ENCODE results near the gene ST6GALNAC3.
"Not testable (repeated sequence)": the region's sequence is repeated elsewhere in the genome, so short reads cannot be mapped to it uniquely, and the experiment has no call there.

Gene ST6GALNAC3

DNA sequence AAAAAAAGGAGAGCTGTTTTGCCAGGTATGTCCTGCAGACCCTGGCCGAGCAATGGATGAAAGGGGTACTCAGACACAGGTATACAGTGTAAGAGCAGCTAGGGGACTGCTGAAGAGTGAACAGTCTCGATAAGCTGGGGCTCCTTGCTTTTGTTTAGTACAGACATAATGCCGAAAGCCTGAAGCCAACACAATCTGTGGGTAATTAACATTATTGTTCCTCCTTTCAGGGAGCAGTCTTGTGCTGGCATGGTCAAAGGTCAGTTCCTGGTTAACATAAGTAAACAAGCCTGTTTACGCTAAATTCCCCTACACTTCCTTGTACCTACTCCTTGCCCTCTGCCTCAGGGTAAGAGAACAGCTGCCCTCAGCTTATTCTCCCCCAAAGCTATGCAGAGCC, 520.5 kb downstream of the ST6GALNAC3 start:
- no peak for DNase-seq

DNA sequence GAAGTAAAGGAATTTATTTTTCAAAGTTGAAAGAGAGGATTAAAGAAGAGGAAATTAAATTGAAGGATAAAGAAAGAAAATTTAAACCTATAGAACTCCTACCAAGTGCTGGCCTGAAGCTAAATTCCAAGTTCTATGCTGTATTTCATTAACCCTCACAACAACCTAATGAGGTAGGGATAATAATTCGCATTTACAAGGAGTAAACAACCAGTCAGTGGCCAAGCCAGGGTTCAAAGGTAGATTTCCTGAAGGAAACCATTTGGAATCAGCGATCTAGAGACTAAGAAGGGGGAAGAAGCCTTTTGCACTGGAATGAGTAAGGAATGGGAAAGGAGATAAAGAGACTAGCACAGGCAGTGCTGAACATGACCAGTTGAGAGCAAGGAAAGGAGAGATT, 526.9 kb downstream of the ST6GALNAC3 start:
- no peak for DNase-seq

DNA sequence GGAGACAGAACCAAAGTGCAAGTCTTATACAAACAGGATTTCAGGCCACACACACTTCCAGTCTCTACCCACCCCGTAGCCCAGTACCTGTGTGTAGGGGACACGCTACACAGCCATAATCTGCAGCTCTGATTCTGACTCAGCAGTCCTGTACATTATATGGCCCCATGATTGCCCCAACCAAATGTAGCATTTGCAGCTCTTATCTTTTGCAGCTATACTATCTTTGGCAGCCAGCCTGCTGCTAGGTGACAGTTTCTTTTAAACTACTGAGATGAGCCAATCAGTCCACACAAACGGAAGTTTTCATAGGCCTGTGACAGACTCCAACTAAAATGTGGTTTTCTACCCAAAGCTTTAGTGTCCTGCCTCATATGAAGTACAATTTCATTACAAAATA, 533.2 kb downstream of the ST6GALNAC3 start:
- DNase-seq = no peak

DNA sequence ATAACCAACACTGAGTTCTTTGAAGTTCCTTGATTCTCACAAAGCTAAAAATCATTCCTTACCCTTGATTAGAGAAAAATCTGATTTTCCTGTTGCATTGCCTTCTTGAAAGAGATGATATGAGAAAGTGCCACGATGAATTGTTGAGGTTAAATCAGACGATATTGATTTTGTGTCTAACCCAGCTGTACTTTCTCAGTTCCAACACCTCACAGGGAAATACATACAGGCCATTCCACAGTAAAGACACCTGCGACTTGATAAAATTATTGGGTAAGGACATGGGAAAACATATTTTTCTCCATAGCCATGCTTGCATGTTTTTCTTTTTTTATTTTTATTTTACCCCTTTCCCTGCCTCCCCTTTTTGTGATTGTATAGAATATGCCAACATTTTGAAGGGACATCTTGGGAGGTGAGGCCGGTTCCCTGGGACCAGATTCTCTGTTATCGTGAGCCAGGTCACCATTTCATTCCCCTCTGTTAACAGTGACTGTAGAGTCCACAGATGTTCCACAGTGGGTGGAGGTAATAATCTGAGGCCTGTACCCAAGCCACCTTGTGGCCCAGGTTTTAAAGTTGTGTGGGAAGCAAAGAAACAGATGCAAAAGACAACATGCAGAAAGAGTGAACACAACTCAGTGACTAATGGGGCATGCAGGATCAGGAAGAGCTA, 537.4 kb downstream of the ST6GALNAC3 start:
- DNase-seq = no peak

DNA sequence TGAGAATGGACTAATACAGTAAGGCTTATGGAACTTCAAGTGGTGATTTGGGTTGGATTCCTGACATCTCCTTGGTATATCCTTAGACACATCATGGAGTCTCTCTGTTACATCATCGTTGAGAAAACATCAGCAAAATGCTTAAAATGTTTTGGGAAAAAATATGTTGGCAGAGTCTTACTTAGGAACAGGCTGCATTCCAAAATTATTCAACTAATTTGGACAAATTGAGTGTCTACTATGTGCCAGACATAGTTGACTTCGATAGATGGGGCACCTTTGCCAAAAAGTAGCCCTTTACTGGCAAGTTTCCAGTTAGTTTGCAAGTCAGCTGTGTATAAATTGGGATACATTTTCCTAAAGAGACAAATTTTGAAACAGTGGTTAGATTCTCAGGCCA, 539.3 kb downstream of the ST6GALNAC3 start:
- DNase-seq = no peak

DNA sequence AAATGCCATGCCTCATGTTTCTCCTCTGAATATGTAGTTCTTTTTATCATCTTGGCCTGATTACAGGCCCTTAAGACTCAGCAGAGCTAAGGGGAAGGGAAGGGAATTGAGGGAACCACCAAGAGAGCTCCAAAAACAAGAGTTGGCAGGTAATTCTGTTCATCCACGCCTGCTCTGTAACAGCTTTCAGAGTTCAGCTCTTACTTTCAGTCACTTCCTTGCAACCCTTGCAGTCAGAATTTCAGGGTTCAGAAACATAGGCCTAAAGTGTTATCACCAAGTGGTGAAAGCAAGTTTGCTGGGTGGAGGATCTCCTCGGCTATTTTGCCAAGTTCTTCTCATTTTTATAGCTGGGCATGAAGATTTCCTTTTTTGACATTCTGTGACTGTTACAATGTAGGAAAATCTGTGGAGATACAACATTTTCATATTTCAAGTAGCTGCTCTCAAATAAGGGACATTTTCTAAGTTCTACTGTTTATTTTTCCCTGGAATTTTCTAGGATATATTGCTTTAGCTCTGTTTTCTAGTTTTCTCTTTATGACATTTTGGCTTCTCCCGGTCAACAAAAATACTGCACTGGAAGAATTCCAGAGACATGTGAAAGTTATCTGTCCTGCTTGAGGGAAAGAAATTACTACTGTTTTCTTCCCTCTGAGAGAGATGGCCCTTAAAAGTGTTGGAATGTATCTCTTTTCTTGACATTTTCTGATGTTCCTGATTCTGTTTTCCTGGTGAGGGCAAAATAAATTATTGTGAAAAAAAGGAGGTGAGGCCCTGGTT, 540.9 kb downstream of the ST6GALNAC3 start:
- no peak for DNase-seq

DNA sequence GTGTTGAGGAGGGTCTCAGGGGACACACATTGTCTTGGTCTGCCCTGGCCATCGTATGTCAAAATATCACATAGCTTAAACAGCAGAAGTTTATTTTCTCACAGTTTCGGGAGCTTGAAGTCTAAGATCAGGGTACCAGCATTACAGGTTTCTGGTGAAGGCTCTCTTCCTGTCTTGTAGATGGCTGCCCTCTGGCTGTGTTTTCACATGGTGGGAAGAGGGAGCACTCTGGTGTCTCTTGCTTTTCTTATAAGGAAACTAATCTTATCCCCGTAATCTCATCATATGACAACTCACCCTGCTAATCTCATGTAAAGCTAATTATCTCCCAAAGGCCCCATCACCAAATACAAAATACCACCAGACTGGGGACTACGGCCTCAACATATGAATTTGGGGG, 545.8 kb downstream of the ST6GALNAC3 start:
- DNase-seq = no peak

DNA sequence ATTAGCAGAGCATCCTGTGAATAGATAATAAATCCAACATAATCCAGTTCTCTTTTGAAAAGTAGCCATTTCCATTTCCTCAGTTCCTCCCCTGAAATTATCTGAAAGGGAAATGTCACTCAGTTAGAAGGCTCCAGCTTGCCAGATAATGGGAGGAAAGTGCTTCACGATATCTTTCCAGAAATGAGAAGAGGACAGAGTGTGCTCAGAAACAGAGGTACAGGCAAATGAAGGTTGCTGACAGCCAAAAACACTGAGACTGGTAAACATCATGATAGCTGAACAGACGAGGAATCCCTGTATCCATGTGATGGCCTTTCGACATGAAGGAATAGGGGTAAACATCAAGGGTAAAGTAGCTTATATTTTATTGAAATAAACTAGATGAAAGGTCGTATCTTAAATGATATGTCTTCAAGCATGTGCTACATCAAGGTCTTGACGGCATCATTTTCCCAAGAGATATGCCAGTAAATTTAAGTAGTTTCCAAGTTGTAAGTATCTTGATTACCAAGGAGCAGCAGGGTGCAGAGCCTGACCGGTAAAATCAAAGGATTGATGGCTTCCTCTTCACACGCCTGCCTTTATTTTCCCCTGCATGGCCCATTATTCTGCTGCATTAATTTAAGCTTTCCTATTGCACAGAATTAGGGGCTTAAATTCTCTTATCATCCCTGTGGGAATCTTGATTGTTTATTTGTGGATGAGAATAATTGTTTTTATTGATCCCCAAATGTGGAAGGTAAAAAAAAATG, 548.4 kb downstream of the ST6GALNAC3 start:
- no peak for DNase-seq

DNA sequence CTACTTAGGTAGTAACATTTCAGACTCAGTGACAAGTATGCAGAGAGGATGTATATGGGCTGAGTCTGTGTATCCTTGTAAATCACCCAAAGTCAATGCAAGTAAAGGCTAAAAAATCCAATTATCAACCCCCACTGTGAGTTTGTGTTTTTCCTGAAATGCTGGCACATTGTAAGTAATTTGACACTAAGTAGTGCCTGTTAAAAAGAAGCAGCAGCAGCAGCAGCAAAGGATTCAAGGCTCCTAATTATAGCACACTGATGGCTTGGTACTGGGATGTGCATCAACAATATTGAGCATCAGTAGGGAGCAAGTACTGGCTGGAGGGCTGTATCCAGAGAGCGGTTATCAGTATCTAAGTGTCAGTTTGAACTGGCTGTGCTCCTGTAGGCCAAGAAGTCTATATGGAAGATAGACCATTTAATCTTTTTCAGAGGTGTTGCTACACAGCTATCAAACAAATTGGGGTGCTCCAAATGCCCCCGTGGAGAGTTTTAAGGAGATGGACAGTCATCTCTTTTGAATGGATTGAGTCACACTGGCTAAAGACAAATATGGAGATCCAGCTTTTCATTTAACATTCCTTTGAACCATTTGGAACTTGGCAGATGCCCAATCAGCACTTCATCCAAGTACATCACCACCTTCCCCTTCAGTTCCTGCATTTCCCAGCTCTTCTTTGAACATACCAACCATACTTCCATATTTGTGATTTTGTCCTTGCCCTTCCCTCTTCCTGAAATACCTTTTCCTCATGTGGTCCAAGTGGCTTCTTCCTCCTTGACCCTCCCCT, 551.5 kb downstream of the ST6GALNAC3 start:
- no peak for DNase-seq

DNA sequence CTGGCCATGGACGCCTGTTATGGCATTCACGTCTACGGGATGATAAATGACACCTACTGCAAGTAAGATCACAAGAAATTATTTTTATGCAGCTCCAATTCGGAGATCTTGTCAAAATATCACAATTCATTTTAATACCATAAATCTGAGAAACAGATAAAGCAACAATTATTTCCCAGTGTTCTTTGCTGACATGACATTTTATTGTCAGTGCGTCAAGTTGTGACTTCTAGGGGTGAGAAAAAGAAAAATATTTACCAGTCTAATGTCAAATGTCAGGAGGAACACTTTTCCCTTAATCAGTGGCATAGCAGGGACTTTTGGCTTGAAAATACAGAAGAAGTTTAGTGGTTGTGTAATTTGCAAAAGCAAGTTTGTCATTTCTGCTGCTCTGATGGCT, 553.0 kb downstream of the ST6GALNAC3 start:
- DNase-seq = no peak

DNA sequence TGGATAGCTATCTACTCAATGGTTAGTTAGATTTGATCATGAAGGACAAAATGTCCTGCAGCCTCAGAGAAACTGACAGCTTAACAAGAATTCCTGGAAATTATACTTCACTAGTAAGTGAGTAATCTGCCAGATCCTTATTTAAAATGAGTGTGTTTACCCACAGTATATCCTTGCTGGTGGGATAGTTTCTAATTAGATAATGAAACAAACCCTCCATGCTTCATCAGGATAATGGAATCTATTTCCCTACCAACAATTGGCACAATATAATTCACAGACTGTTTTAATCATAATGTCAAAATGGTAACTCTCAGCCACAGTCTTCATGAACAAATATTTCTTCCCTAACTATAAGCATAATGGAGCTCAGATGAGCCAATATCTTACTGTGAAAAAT, 553.4 kb downstream of the ST6GALNAC3 start:
- no peak for DNase-seq

DNA sequence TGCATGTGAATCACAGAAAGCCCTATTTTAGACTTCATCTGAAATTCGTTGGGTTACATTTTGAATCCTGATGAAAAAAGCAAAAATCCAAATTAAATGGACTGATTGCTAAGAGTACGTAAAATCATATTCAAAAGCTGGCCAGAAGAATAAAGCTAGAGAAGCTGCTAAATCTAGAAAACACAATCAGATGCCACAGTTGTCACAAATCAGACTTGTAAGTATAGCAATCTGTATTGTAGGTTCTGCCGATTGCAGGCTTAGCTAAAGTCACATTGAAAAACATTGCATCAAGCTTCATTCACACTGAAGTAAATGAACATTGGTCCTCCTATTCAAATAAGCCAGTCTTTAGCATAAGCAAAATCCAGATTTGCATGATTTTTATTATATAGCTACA, 557.6 kb downstream of the ST6GALNAC3 start:
- DNase-seq = no peak

DNA sequence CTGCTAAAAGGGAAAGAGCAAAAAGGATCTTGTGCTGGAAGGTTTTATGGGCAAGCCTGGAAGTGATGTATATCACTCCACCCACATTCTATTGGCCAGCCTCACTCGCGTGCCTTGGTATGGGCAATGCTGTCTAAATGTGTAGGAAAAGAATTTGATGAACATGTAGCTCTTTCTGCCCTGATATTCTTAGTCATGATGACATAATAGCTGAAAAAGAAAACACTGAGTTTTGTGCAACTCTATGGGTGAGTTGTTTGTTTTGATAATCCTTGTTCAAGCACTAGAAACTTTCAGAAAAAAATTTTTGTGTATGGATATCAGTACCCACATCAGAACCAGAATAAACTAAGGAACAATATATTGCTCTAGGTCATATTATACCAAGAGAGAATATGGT, 561.2 kb downstream of the ST6GALNAC3 start:
- DNase-seq = no peak

DNA sequence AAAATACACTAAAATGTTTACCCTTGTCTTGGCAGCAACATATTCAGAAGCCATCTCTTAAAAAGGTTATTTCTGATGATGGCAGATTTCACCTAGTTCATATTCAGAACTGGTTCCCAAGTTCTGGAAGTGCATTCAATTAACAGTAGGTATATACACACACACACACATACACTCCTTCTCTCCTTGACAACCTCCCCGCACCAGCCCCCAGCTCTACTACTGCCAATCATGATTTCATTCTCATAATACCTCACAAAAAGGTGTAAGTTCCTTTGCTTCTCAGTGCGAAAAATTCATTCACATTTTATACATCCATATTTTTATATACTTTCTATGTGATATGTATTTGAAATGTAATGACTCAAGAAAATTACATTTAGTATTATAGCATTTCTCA, 564.6 kb downstream of the ST6GALNAC3 start:
- no peak for DNase-seq

DNA sequence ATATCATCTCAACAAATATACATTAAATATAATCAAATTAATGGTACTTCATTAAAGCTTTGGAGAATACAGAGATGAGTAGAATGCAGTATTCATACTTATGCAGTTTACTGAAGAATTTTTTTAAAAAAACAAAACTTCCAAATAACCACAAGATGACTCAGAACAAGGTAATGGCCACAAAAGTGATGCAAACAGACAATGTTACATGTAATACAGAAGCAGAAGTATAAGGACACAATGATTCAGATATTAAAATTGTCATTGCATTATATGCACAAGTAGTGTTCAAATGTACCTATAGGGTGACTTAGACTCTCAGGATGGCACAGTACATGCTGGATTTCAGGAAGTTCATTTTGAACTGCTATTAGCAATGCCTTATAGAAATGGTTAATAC, 565.5 kb downstream of the ST6GALNAC3 start:
- DNase-seq = no peak

DNA sequence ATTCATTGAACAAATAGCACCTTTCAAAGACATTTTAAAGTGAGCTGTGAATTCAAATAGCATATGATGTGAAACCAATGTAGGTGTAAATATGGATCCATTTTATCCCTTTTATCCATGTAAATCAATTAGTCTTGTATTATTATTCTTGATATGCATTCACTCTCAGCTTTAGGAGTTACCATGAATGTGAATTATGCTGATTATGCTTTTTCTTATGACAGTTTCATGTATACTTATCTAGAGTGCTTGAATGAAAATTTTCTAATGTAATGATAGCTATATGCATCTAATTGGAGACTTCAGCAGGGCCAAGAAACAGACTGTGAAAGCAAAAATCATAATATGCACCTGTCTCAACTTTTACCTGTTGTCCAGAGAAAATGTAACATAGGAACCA, 566.2 kb downstream of the ST6GALNAC3 start:
- DNase-seq = no peak

DNA sequence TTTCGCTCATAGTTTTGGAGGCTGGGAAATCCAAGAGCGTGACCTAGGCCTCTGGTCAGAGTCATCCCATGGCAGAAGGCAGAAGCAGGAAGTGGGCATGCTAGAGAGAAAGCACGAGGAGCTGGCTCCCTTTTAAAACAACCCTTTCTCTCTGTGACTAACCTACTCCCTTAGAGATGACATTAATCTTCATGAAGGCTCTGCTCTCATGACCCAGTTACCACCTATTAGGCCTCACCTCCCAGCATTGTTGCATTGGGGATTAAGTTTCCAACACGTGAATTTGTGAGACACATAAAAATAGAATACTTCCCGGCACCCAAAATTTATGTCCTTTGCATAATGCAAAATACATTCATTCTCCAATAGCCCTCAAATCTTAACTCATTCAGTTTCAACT, 569.6 kb downstream of the ST6GALNAC3 start:
- DNase-seq = no peak

DNA sequence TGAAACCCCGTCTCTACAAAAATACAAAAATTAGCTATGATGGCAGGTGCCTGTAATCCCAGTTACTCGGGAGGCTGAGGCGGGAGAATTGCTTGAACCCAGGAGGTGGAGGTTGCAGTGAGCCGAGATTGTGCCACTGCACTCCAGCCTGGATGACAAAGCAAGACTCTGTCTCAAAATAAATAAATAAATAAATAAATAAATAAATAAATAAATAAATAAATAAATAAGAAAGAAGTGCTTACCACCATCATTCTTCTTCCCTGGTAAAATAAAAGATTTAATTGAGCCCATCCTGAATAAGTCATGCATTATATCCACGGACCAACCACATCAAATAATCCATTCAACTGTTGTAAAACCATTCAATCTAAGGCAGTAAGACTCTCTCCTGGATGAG, 578.3 kb downstream of the ST6GALNAC3 start:
- DNase-seq = not testable (repeated sequence)

DNA sequence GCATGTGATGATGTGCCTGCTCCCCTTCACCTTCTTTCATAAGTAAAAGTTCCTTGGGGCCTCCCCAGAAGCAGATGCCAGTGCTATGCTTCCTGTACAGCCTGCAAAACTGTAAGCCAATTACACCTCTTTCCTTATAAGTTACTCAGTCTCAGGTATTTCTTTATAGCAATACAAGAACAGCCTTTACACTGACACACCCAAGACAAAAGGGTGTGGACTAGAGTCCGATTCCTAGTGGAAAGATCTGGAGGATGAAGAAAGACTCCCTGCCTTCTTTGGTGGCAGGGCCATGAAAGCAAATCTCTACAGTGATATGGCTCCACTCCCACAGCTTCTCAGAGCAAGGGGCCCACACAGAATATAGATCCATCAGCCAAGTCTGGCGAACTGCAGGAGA, 583.1 kb downstream of the ST6GALNAC3 start:
- no peak for DNase-seq

DNA sequence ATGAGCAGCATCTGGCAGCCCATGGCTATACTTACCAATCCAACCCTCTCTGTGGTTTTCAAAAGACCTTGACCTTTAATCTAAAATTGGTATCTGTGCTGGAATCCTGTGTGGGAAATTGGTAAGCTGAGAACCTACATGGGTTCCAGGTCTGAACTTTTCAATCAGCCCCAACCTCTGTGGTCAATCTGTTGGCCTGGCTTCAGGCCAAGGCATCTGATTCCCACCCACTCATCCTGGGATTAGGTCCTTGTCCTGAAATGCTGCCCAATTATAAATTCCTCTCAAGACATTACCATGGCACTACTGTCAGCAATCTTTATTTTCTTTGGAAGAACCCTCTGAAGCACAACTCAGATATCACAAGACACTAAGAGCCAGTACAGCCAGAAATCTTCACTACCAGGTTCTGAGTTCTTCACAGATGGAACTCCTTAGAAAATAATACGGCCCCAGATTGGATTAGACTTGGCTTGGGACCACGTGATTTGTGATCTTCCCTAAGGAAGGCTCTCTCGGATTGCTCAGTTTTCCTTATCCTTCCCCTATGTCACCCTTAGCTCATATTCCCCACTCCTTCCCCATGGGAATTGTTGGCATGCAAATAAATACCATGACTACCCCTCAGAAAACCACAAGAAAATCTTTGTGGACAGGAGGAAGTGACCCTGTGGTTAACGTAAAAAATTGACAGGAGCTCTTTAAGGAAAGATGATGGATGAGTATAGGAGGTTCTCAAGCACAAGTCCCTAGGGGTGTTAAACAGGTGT, 584.8 kb downstream of the ST6GALNAC3 start:
- DNase-seq = no peak

DNA sequence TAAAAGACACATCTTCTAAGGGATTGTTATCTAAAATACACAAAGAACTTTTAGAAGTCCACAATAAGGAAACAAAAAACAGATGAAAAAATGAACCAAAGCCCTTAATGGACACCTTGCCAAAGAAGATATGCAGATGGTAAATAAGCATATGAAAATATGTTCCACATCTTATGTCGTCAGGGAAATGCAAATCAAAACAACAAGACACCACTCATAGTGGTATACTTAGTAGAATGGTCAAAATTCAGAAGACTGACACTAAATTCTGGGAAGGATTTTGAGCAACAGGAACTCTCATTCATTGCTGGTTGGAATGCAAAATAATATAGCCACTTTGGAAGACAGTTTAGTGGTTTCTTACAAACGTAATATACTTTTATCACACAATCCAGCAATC, 587.0 kb downstream of the ST6GALNAC3 start:
- DNase-seq = no peak

DNA sequence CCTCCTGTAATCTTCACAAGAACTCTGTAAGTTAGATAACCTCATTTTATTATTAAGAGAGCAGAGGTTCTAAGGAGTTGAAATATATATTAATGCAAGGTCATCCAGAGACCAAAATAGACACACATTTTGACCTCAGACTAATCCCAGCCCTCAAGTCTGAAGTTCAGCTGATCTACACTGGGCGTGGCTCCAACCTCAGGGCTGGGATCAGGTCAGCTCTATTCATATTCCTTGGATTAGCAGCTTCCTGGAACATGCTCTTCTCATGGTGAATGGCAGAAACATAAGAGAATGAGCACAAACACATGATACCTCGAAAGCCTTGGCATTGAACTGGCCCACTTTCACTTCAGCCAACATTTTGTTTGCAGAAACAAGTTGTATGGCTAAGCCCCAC, 592.0 kb downstream of the ST6GALNAC3 start:
- DNase-seq = no peak
